DMS153 treated with DMSO at 0.1 percent for 48 hours (cell line): ENCODE data around the gene RPL26.

Experiments used
- DNase-seq: peaks from one replicate; lab custom pipeline; 2025; ENCODE audit not compliant: unreplicated experiment; lab: John Stamatoyannopoulos, UW

RPL26 gene

DNA sequence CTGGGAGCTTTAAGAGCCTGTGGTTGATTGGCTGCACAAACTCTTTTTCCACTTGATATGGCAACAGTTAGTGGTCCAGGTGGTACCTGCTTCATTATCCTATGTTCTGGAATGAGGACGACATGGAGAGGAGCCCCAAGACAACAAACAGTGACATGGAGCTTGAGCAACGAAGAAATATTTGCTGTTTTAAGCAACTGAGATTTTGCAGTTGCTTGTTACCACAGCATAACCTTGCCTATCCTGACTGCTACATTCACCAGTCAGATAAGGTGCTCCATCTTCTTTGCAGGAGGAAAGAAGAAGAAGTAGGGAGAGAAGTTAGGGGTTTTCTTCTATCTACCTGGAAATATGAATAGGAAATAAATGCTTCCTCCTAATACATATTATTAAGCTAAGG, 50.9 kb downstream of the RPL26 start:
- no peak for DNase-seq
